SH-SY5Y (cell line): ENCODE data around the gene ADI1.

Source experiments
- GATA2 ChIP-seq: IDR thresholded peaks from 2 replicates; pipeline ENCODE4 v1.6.1; 2011; ENCODE audit warnings: mild to moderate bottlenecking, low read depth, low read length
- GATA3 ChIP-seq: IDR thresholded peaks from 2 replicates; pipeline ENCODE4 v1.6.1; 2011; ENCODE audit warnings: low read depth, mild to moderate bottlenecking, low read length, moderate library complexity

- no peak for TF ChIP-seq GATA2
- TF ChIP-seq GATA3: no peak
These were observed 30.2 kb downstream of the ADI1 start for GRCh38 chr2:3488855-3489763.
